Immature natural killer cell (primary cell): ENCODE results near the gene COL2A1. TPM values are rescaled to one million over a fixed set of nuclear protein-coding genes. Genes with fewer than 3 reads are reported as not detected.

ENCODE experiments used
- DNase-seq, 3 donors: peaks; one replicate each; pipeline ENCODE4 v3.0.0; 2022; ENCODE audit warnings: mixed read lengths in 1 of 3
- H3K27ac Mint-ChIP-seq, 6 donors: one replicate each; pipeline ENCODE4 v1.8.0; 2020; ENCODE audit warnings: mixed read lengths in 6 of 6, mild to moderate bottlenecking in 5 of 6, inconsistent platforms in 4 of 6, moderate library complexity in 3 of 6
- H3K27me3 Mint-ChIP-seq, 3 donors: one replicate each; pipeline ENCODE4 v1.8.0; 2020 to 2021; ENCODE audit warnings: low read depth in 3 of 3, mild to moderate bottlenecking in 3 of 3, mixed read lengths in 3 of 3, moderate library complexity in 3 of 3, inconsistent platforms in 1 of 3
- H3K36me3 Mint-ChIP-seq, 3 donors: one replicate each; pipeline ENCODE4 v1.8.0; 2020; ENCODE audit warnings: mixed read lengths in 3 of 3, inconsistent platforms in 2 of 3, mild to moderate bottlenecking in 2 of 3
- H3K4me1 Mint-ChIP-seq, 2 donors: one replicate each; pipeline ENCODE4 v1.8.0; 2020; ENCODE audit warnings: inconsistent platforms in 2 of 2, mild to moderate bottlenecking in 2 of 2, mixed read lengths in 2 of 2, moderate library complexity in 1 of 2
- H3K4me3 Mint-ChIP-seq, 5 donors: one replicate each; pipeline ENCODE4 v1.8.0; 2020; ENCODE audit warnings: mild to moderate bottlenecking in 5 of 5, mixed read lengths in 5 of 5, inconsistent platforms in 3 of 5, moderate library complexity in 3 of 5
- H3K9me3 Mint-ChIP-seq, 6 donors: one replicate each; pipeline ENCODE4 v1.8.0; 2020; ENCODE audit warnings: mild to moderate bottlenecking in 6 of 6, mixed read lengths in 6 of 6, inconsistent platforms in 4 of 6, moderate library complexity in 3 of 6
- polyA plus RNA-seq, 3 donors: library from polyadenylated mRNA; unstranded; fragments of 300-500 nt; fragmentation: Illumina TruSeq; gene quantifications; one replicate each; pipeline ENCODE4 v1.2.3, GENCODE V29; 2021

COL2A1 gene
- polyA plus RNA-seq, 3 donors from 2014 or later = not detected

DNA sequence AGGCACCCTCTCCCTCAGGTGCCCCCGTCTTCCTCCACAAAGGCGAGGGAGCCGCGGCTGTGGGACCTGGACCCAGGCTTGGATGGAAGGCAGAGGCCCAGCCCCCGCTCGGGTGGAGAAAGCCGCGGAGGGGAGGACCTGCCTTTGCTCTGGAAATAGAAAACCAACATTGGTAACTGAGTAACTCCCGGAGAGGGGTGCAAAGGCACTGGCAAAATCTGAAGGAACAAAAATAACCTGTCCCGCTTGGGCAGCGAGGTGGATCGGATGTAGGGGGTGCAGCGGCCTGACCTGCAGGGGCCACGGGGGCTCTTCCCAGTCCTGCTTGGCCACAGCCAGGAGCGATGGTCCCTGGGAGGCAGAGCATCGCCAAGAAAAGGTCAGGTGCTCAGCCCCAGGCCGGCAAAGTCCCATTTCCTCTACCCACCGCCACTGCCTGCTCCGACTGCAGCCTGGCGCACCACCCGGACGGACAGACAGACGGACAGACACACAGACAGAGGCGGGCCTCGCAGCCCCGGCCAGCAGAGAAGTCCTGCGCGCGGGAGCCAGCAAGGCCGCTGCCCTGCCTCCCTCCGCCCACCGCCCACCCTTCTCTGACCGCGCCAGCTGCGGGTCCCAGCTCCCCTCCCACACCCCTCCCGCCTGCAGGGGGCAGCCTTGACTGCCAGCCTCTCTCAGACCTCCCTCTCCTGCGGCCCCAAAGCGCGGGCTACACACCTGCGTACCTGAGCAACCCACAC is 62.2 kb downstream of the COL2A1 start:
- H3K4me3 Mint-ChIP-seq = no peak overlapping the region
- peaks cover 11 to 23% (median 12%) of the 10 kb centered on the region in 3 donors for H3K27me3 Mint-ChIP-seq
- DNase-seq = peak in 2 of 3 donors; percentile 22 to 23

DNA sequence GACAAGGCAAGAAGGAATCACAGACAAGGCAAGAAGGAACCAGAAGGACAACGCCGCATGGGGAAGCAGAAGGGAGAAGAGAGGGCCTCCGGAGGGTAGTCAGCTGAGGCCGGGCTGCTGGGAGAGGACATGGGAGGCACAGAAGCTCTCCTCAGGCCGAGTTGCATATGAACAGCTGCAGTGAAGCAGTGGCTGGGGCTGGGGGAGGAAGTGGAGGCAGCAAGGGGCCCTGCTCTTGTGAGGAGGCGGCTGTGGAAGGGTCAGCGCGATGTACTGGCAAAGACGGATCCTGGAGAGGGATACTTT is 62.8 kb downstream of the COL2A1 start:
- Mint-ChIP-seq H3K9me3 (peaks cover 0 to 3% (median 0%) of the 10 kb centered on the region in 6 donors), H3K4me3 (peak overlapping the region; percentile 53 to 79 (median 65)), H3K4me1 (peaks cover 20 to 23% of the 10 kb centered on the region in 2 donors), H3K36me3 (no peaks in the 10 kb centered on the region), H3K27me3 (peaks cover 7 to 23% (median 11%) of the 10 kb centered on the region in 3 donors), H3K27ac (no peak overlapping the region)
- no peak for DNase-seq

More for the DNA sequence above, 62.2 kb downstream of the COL2A1 start:
- H3K9me3 Mint-ChIP-seq = peaks cover 0 to 3% (median 0%) of the 10 kb centered on the region in 6 donors
- H3K36me3 Mint-ChIP-seq = no peaks in the 10 kb centered on the region
- peaks cover 20 to 23% of the 10 kb centered on the region in 2 donors for H3K4me1 Mint-ChIP-seq
- H3K27ac Mint-ChIP-seq = no peak overlapping the region

DNA sequence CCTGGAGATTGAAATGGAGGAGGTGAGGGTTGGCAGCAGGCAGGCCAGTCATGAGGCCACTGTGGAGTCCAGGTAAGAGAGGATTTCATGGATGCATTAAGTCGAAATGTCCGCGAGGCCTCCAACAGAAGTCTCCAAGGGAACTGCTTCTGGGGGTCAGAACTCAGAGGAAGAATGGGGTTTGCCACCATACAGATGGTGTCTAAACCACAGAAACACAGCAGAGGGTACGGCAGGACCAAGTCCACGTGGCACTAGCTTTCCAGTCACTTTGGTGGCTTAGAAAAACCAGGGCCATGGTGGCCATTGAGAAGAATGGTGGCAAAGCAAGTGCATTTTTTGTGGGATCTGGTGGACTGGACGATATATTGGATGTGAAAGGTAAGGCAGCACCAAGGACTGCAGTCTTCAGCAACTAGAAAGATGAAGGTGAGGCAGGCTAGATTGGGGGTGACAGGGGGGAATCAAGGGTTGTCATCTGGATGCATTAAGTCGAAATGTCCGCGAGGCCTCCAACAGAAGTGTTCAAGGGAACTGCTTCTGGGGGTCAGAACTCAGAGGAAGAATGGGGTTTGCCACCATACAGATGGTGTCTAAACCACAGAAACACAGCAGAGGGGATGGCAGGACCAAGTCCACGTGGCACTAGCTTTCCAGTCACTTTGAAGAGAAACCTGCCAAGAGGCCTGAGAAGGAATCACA is 63.4 kb downstream of the COL2A1 start:
- Mint-ChIP-seq H3K9me3 (peaks cover 0 to 3% (median 0%) of the 10 kb centered on the region in 6 donors), H3K4me3 (peak overlapping the region; percentile 53 to 79 (median 65)), H3K36me3 (no peaks in the 10 kb centered on the region), H3K27me3 (peaks cover 6 to 23% (median 11%) of the 10 kb centered on the region in 3 donors), H3K4me1 (peaks cover 20 to 23% of the 10 kb centered on the region in 2 donors), H3K27ac (no peak overlapping the region)
- DNase-seq = peak; percentile 22 to 36 (median 30)

DNA sequence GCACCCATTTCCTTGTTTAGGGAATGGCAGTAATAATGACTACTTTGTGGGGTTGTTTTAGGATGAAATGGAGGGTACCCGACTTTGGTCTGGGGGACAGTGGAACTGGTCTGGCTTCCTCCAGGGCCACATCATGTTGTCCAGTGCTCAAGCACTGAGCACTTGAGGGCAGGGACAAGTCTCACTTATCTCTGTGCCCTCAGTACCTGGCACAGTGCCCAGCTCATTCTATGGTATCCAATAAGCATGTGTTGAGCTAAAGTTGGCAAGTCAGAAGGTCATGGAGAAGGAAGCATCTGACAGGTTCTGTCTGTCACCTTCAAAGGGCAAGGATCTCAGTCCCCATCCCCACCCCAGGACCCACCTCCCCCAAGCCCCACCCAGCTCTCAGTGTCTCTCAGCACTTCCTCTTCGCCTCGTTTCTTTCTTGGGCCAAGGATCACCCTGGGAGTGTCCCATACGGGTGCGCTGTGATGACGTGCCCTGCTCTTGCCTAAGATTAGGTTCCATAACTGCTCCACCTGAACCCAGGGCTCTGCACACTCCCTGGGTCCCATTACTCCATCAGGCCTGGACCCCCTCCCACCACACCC is 65.2 kb downstream of the COL2A1 start:
- Mint-ChIP-seq H3K36me3 (no peaks in the 10 kb centered on the region), H3K27me3 (peaks cover 6 to 30% (median 11%) of the 10 kb centered on the region in 3 donors), H3K27ac (no peak overlapping the region), H3K9me3 (peaks cover 0 to 3% (median 0%) of the 10 kb centered on the region in 6 donors), H3K4me1 (peaks cover 20 to 23% of the 10 kb centered on the region in 2 donors), H3K4me3 (no peak overlapping the region)
- DNase-seq = no peak

DNA sequence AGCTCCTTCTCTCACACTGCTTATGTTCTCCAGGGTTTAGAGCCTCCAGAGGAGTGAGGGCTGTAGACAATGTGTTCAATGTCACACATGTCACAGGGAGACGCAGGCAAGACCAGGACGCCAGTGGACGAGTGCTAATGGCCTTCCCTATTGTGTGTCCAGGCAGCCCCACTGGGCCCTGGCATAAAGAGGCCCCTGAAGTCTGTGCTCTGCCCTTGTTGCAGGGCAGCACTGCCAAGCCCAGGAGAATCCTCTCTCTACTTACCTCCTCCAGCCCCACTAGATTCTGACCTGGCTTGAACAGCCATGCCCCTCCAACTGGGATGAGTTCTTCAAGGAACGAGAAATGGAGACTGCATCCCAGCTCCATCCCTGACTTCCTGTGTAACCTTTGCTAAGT is 65.7 kb downstream of the COL2A1 start:
- no peak for DNase-seq
- H3K36me3 Mint-ChIP-seq = no peaks in the 10 kb centered on the region
- peaks cover 0 to 3% (median 0%) of the 10 kb centered on the region in 6 donors for H3K9me3 Mint-ChIP-seq
- H3K4me3 Mint-ChIP-seq = no peak overlapping the region
- peaks cover 20 to 23% of the 10 kb centered on the region in 2 donors for H3K4me1 Mint-ChIP-seq
- H3K27me3 Mint-ChIP-seq = peaks cover 9 to 25% (median 11%) of the 10 kb centered on the region in 3 donors
- no peak overlapping the region for H3K27ac Mint-ChIP-seq

DNA sequence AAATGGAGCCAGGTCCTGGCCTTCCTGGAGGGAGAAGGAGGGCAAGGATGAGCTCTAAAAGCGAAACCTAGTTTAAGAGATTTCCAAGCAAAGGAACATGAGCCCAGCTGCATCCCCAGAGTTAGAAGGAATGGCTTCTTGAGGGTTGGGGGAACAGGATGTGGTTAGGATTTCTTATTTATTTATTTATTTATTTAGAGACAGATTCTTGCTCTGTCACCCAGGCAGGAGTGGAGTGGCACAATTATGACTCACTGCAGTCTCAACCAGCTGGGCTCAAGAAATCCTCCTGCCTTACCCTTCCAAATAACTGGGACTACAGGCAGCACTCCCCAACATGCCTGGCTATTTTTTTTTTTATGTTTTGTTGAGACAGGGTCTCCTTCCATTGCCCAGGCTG is 66.2 kb downstream of the COL2A1 start:
- DNase-seq = no peak
- Mint-ChIP-seq H3K27ac (no peak overlapping the region), H3K9me3 (peaks cover 0 to 3% (median 0%) of the 10 kb centered on the region in 6 donors), H3K27me3 (peaks cover 9 to 22% (median 11%) of the 10 kb centered on the region in 3 donors), H3K4me3 (no peak overlapping the region), H3K4me1 (peaks cover 20 to 23% of the 10 kb centered on the region in 2 donors), H3K36me3 (no peaks in the 10 kb centered on the region)

DNA sequence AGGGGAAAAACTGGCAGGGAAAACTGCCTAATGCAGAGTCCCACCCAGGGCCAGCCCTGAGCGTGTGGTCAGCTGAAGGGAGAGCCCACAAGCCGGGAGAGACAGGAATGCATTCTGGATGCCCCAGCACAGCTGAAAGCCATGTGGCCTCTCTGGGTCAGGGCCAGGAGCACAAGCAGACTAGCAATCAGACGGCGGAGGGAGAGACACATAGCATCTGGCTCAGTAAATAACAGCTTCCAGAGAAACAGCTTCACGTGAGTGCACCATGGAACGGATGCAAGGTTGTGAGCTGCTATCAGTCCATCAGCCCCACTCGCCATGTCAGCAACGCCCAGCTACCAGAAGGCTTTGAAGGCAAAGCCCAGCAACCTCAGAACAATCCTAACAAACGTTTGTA is 69.1 kb downstream of the COL2A1 start:
- H3K4me1 Mint-ChIP-seq = peaks cover 3 to 4% of the 10 kb centered on the region in 2 donors
- no peak for DNase-seq
- no peak overlapping the region for H3K4me3 Mint-ChIP-seq
- H3K27ac Mint-ChIP-seq = no peak overlapping the region
- H3K27me3 Mint-ChIP-seq = peaks cover 2 to 13% (median 8%) of the 10 kb centered on the region in 3 donors
- peaks cover 0 to 3% (median 0%) of the 10 kb centered on the region in 6 donors for H3K9me3 Mint-ChIP-seq
- no peaks in the 10 kb centered on the region for H3K36me3 Mint-ChIP-seq

DNA sequence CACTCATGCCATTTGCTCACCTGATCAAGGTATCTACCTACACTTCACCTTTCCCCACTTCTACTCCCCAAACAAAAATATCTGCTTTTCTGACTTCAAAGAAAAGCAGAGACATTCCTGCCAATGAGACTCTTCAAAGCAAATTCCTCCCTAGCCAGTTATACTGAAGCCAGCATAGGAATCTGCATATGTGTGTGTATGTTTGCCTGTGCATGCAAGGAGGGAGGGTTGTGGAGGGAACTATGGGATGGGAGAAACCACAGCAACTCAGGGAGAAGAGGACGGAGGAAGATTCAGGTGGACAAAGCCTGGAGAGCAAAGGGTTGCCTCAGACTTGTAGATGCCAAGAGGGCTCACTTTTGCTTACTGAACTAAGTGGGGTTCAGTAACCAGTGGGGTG is 73.1 kb downstream of the COL2A1 start:
- Mint-ChIP-seq H3K4me1 (no peaks in the 10 kb centered on the region), H3K4me3 (no peak overlapping the region), H3K27ac (no peak overlapping the region), H3K27me3 (peaks cover 0 to 20% (median 8%) of the 10 kb centered on the region in 3 donors), H3K36me3 (no peaks in the 10 kb centered on the region), H3K9me3 (peaks cover 0 to 3% (median 0%) of the 10 kb centered on the region in 6 donors)
- DNase-seq = no peak

DNA sequence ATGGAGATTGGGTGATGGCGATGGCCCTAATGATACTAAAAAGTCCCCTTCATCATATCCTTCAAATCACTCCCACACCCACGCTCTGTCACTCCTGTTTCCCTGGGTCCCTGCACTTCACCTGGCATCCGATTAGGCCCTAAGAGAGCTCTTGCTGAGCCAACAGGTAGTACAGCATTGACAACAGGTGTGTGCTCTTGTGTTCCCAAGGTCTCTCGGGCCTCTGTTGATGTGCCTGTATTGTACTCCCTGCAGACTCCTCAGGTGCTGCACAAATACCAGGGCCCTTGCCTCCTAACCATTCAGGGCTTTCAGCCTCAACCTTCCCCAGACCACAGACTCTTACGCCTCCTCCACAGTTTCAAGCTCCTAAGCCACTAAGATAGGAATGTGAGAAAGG is 73.6 kb downstream of the COL2A1 start:
- no peak for DNase-seq
- Mint-ChIP-seq H3K9me3 (peaks cover 0 to 3% (median 0%) of the 10 kb centered on the region in 6 donors), H3K27ac (no peak overlapping the region), H3K36me3 (no peaks in the 10 kb centered on the region), H3K4me1 (no peaks in the 10 kb centered on the region), H3K4me3 (no peak overlapping the region), H3K27me3 (peaks cover 0 to 17% (median 8%) of the 10 kb centered on the region in 3 donors)

DNA sequence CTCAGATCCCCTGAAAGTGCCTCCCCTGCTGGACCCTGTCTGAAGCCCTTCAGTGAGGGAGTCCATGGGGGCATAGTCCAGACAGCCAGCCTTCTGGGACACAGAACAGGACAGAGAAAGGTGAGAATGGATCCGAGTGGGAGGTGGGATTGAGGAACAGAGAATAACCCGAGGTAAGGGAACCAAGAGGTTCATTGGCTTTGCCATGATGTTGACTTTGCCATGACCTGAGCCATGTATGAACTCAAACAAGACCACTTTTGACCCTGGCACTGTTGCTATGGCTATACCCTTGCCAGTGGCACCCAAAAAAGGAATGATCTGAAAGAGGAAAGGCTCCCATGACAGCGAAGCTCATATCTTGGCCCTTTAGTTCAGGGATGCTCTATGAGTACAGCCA is 76.9 kb downstream of the COL2A1 start:
- Mint-ChIP-seq H3K36me3 (no peaks in the 10 kb centered on the region), H3K27ac (no peak overlapping the region), H3K27me3 (peaks cover 3 to 16% (median 5%) of the 10 kb centered on the region in 3 donors)

More for the DNA sequence above, 76.9 kb downstream of the COL2A1 start:
- no peaks in the 10 kb centered on the region for H3K4me1 Mint-ChIP-seq
- DNase-seq = no peak
- H3K4me3 Mint-ChIP-seq = no peak overlapping the region
- H3K9me3 Mint-ChIP-seq = peaks cover 0 to 3% (median 0%) of the 10 kb centered on the region in 6 donors

Other genes with a start within 250 kb of the COL2A1 start
- gene RAPGEF3, start 245.6 kb downstream of the COL2A1 start, polyA plus RNA-seq = under 1 TPM in 1 of 3 donors, not detected in 2; 0.25 TPM
- 1 to 10 TPM in 2 of 3 donors, under 1 TPM in 1; 0.54 to 5.6 (median 3.1) TPM for gene SLC48A1, start 231.2 kb downstream of the COL2A1 start, polyA plus RNA-seq
- gene HDAC7, start 184.6 kb downstream of the COL2A1 start, polyA plus RNA-seq = 10 to 100 TPM in 2 of 3 donors, 1 to 10 TPM in 1; 5.9 to 29.1 (median 11.5) TPM
- under 1 TPM in 1 of 3 donors, not detected in 2; 0.04 TPM for gene VDR, start 99.5 kb downstream of the COL2A1 start, polyA plus RNA-seq
- gene TMEM106C, start 40.9 kb downstream of the COL2A1 start, polyA plus RNA-seq = 10 to 100 TPM; 56.9 to 73.5 (median 62.6) TPM
- gene SENP1, start 101.6 kb upstream of the COL2A1 start, polyA plus RNA-seq = 10 to 100 TPM in 1 of 3 donors, 1 to 10 TPM in 2; 4.0 to 14.6 (median 8.5) TPM
- gene PFKM, start 114.9 kb upstream of the COL2A1 start, polyA plus RNA-seq = 1 to 10 TPM; 2.0 to 2.7 (median 2.7) TPM
- gene ASB8, start 153.0 kb upstream of the COL2A1 start, polyA plus RNA-seq = 100 to 1,000 TPM in 1 of 3 donors, 10 to 100 TPM in 2; 68.0 to 140 (median 84.2) TPM
- under 1 TPM in 2 of 3 donors, not detected in 1; 0.23 to 0.44 TPM for gene CCDC184, start 179.2 kb upstream of the COL2A1 start, polyA plus RNA-seq
- not detected for gene OR10AD1, start 198.8 kb upstream of the COL2A1 start, polyA plus RNA-seq